Smooth muscle cell (in vitro differentiated cells): Measurements from ENCODE around the gene HSPH1. TPM values are rescaled to one million over a fixed set of nuclear protein-coding genes. Genes with fewer than 3 reads are reported as not detected.
A peak's percentile ranks its signal among the peaks of the same experiment; 100 is the strongest.

Experiments used
- DNase-seq: peaks from one replicate; lab custom pipeline; 2025; ENCODE audit not compliant: unreplicated experiment; lab: John Stamatoyannopoulos, UW
- H2AFZ ChIP-seq: fragments of 200-600 bp; sonication (generic); 2 replicates; pipeline ENCODE4 v1.6.0; 2016; ENCODE audit warnings: antibody characterized with exemption, low read depth, mild to moderate bottlenecking
- H3F3A ChIP-seq: fragments of 200-600 bp; sonication (generic); 2 replicates; pipeline ENCODE4 v1.6.0; 2017; ENCODE audit warnings: antibody characterized with exemption, low read depth
- H3K27ac ChIP-seq: fragments of 200-600 bp; sonication (generic); 2 replicates; pipeline ENCODE4 v1.5.1; 2016; ENCODE audit warnings: low read depth, mild to moderate bottlenecking
- H3K27me3 ChIP-seq: fragments of 200-600 bp; sonication (generic); 2 replicates; pipeline ENCODE4 v1.6.1; 2016; ENCODE audit warnings: low read depth, mild to moderate bottlenecking
- H3K36me3 ChIP-seq: fragments of 200-600 bp; sonication (generic); 2 replicates; pipeline ENCODE4 v1.5.1; 2016; ENCODE audit warnings: low read depth
- H3K4me1 ChIP-seq: fragments of 200-600 bp; sonication (generic); 2 replicates; pipeline ENCODE4 v1.5.1; 2016; ENCODE audit warnings: low read depth
- H3K4me2 ChIP-seq: fragments of 200-600 bp; sonication (generic); 2 replicates; pipeline ENCODE4 v1.6.0; 2016; ENCODE audit warnings: mild to moderate bottlenecking
- H3K4me3 ChIP-seq: fragments of 200-600 bp; sonication (generic); 2 replicates; pipeline ENCODE4 v1.5.1; 2016; ENCODE audit warnings: mild to moderate bottlenecking
- H3K79me2 ChIP-seq: fragments of 200-600 bp; sonication (generic); 2 replicates; pipeline ENCODE4 v1.6.0; 2016; ENCODE audit warnings: low read depth, mild to moderate bottlenecking
- H3K9ac ChIP-seq: fragments of 200-600 bp; sonication (generic); 2 replicates; pipeline ENCODE4 v1.6.0; 2016; ENCODE audit warnings: low read depth
- H3K9me3 ChIP-seq: fragments of 200-600 bp; sonication (generic); replicated peaks from 2 replicates; pipeline ENCODE4 v1.5.1; 2016; ENCODE audit warnings: low read depth
- H4K20me1 ChIP-seq: fragments of 200-600 bp; sonication (generic); 2 replicates; pipeline ENCODE4 v1.6.0; 2016; ENCODE audit warnings: low read depth
- WGBS: methylation state at CpG from one replicate; pipeline ENCODE4 v1.1.7; 2016; ENCODE audit warnings: low lambda C conversion rate; 5-methylcytosine and 5-hydroxymethylcytosine counted together
- polyA plus RNA-seq: library from polyadenylated mRNA; unstranded; fragments of >200 nt; fragmentation: Nextera tagmentation; extraction: Ambion mirVana; gene quantifications from 2 replicates; pipeline ENCODE4 v1.2.1, GENCODE V29; 2016
- total RNA-seq: library from RNA; depleted of rRNA; stranded (reverse); fragments of >200 nt; gene quantifications from 2 replicates; pipeline ENCODE4 v1.2.3, GENCODE V29; 2014
- TF ChIP-seq, protein P1 (sequence below): fragments of 200-600 bp; sonication (generic); IDR thresholded peaks from 2 replicates; pipeline ENCODE4 v1.5.1; 2017; ENCODE audit warnings: borderline replicate concordance, mild to moderate bottlenecking, antibody characterized with exemption; ENCODE audit not compliant: insufficient read depth, poor library complexity, severe bottlenecking

HSPH1 gene
- total RNA-seq (62.7 and 81.4 TPM in 2 replicates), polyA plus RNA-seq (39.2 and 45.4 TPM in 2 replicates)

DNA sequence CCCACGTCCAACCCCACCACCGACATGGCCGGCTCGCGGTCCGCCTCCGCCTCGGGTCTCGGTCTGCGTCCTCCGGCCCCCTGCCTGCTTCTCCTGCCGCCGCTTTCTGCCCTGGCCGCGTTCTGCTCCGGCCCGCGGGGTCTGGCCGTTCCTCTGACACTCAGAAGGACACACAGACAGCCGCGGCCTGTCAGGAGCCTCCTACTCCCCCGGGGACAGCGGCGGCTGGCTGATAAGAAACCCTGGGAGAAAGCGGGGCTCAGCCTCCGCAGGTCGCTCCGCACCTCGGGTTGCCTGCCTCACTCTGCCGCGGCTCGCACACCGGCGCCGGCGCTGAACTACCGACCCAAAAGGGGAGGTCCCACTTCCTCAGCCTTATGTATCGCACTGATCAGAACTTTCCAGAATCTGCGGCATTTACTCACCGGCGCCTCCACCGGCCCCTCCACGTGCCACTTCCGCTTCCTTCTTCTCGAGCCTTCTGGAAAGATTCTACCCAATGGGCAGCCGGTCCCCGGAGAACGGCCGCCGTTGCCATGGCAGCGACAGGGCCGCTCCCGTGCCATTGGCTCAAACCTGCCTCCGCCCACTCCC is at the start of gene HSPH1:
Gene HSPH1 (minus strand): TSS at position 348 of the 594 bp plus-strand sequence. CDS start 322 bp downstream, at position 26.
- under 1% methylated on average over 54 of the region's 54 CpGs for WGBS
- H3K79me2 ChIP-seq, result peaks cover 42% of the 10 kb centered on the region
- H3K36me3 ChIP-seq, result peaks cover 14% of the 10 kb centered on the region
- H3K4me3 ChIP-seq, result peak within 1 kb of the TSS; percentile 81
- peak within 1 kb of the TSS; percentile 90 for H3K27ac ChIP-seq
- no peaks in the 10 kb centered on the region for H3K9me3 ChIP-seq
- no peaks in the 10 kb centered on the region for H3F3A ChIP-seq
- H3K27me3 ChIP-seq, result no peaks in the 10 kb centered on the region
- TF ChIP-seq, protein P1, sequence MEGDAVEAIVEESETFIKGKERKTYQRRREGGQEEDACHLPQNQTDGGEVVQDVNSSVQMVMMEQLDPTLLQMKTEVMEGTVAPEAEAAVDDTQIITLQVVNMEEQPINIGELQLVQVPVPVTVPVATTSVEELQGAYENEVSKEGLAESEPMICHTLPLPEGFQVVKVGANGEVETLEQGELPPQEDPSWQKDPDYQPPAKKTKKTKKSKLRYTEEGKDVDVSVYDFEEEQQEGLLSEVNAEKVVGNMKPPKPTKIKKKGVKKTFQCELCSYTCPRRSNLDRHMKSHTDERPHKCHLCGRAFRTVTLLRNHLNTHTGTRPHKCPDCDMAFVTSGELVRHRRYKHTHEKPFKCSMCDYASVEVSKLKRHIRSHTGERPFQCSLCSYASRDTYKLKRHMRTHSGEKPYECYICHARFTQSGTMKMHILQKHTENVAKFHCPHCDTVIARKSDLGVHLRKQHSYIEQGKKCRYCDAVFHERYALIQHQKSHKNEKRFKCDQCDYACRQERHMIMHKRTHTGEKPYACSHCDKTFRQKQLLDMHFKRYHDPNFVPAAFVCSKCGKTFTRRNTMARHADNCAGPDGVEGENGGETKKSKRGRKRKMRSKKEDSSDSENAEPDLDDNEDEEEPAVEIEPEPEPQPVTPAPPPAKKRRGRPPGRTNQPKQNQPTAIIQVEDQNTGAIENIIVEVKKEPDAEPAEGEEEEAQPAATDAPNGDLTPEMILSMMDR, result no peak
- peaks cover 17% of the 10 kb centered on the region for H4K20me1 ChIP-seq
- peak within 1 kb of the TSS; percentile 97 for H2AFZ ChIP-seq
- H3K9ac ChIP-seq, result peak within 1 kb of the TSS; percentile 85
- peak; percentile 98 for DNase-seq
- H3K4me2 ChIP-seq, result peak within 1 kb of the TSS; percentile 96
- H3K4me1 ChIP-seq, result peaks cover 20% of the 10 kb centered on the region

DNA sequence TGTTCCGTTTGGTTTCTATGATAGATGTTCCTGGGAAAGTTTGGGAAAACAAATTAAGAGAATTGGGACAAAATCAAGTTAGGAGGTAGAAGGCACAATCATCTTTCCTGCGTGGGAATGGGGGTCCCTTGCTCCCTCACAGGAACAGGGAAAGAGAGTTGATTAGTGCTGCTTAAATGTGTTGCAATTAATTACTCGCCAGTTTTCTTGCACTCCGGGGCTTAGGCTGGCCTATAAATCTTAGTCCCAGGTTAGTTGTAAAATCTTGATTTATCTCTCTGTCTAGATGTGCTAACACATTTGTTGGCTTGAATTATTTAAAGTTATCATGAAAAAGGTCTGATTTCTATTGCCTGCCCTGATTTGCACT is 48.1 kb upstream of the HSPH1 start:
- Histone ChIP-seq H3K27ac (no peak overlapping the region), H4K20me1 (peaks cover 5% of the 10 kb centered on the region), H3K4me3 (no peak overlapping the region), H3K9ac (no peak overlapping the region), H3K9me3 (no peaks in the 10 kb centered on the region), H3F3A (no peaks in the 10 kb centered on the region), H3K4me1 (peaks cover 29% of the 10 kb centered on the region), H2AFZ (no peak overlapping the region), H3K27me3 (no peaks in the 10 kb centered on the region), H3K4me2 (peak overlapping the region; percentile 68), H3K36me3 (no peaks in the 10 kb centered on the region), H3K79me2 (no peaks in the 10 kb centered on the region)
- 63% methylated on average over 4 of the region's 4 CpGs for WGBS
- TF ChIP-seq, protein P1, result no peak
- no peak for DNase-seq

DNA sequence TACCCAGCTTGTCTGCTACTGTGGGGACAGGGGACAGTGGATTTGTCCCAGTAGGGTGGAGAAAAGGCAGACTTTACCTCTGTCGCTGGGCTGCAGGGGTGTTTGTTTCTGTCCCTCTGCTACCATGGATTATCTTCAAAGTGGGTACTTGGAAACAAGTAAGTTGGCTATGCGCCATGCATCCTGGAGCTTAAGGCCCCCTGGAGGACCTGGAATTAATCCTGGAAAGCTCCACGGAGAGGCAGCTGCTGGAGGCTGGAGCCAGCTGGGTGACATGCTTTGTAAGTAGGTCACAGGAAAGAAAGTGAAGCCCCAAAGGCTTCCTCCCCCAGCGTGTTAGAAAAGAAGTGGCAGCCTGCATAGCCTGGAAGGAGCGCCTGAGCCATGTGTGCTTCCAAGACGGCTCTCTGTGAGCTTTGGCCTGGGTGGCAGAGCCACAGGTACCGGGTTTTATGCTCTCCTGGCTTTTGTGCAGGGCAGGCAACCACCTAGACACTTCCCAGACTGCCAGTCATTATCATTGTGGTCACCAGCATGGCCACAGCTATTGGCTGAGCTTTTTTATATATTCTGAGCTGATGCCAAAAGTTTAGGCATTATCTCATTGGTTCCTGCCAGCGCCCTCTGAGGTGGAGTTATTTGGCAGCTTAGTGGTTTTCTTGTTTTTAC is 47.6 kb upstream of the HSPH1 start:
- no peak overlapping the region for H3K4me3 ChIP-seq
- H3K36me3 ChIP-seq, result no peaks in the 10 kb centered on the region
- peak overlapping the region; percentile 68 for H3K4me2 ChIP-seq
- H3K4me1 ChIP-seq, result peaks cover 25% of the 10 kb centered on the region
- no peak overlapping the region for H3K27ac ChIP-seq
- H3F3A ChIP-seq, result no peaks in the 10 kb centered on the region
- TF ChIP-seq, protein P1, result no peak
- H2AFZ ChIP-seq, result no peak overlapping the region
- H3K79me2 ChIP-seq, result no peaks in the 10 kb centered on the region
- peaks cover under 1% of the 10 kb centered on the region for H4K20me1 ChIP-seq
- H3K9ac ChIP-seq, result no peak overlapping the region
- WGBS, result 40% methylated on average over 8 of the region's 8 CpGs
- peak; percentile 9 for DNase-seq
- no peaks in the 10 kb centered on the region for H3K27me3 ChIP-seq
- no peaks in the 10 kb centered on the region for H3K9me3 ChIP-seq
